HG02588 (cell line): ENCODE data around the gene SMIM11.
"Not testable (repeated sequence)": the region's sequence is repeated elsewhere in the genome, so short reads cannot be mapped to it uniquely, and the experiment has no call there.

Experiments
- ATAC-seq: cut with Tn5 transposase; IDR thresholded peaks from one replicate; pipeline ENCODE4 v1.9.1; 2021; ENCODE audit warnings: mild to moderate bottlenecking, moderate library complexity; ENCODE audit not compliant: unreplicated experiment

The SMIM11 gene

GRCh38 chr21:34354836-34355235 lies 20.5 kb upstream of the SMIM11 start:
- no peak for ATAC-seq

DNA sequence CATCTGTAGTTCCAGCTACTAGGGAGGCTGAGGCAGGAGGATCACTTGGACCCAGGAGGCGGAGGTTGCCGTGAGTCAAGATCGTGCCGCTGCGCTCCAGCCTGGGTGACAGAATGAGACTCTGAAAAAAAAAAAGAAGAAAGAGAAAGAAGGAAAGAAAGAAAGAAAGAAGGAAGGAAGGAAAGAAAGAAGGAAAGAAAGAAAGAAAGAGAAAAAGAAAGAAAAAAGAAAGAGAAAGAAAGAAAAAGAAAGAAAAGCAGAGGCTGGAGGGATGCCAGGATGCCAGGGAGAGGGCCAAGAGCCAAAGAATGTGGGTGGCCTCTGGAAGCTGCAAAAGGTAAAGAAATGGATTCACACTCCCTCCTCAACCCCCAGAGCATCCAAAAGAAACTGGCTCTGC lies 19.7 kb upstream of the SMIM11 start:
- ATAC-seq: no peak

GRCh38 chr21:34357889-34358288 lies 17.4 kb upstream of the SMIM11 start:
- no peak for ATAC-seq

DNA sequence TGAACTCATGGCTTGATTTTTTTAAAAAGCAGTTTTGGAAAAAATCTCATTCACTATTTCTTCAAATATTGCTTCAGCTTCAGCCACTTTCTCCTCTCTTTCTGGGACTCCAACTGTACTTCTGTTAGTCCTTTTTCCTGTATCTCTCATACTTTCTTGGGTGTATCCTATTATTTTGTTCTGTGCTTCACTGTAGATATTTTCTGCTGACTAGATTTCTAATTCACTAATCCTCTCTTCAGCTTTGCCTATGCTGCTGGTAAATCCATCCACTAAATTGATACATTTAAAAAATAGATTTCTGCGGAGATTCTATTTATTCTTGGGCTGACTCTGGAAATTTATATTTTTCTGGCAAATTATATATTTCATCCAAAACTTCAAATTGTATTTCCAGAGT lies 16.4 kb upstream of the SMIM11 start:
- ATAC-seq: no peak

DNA sequence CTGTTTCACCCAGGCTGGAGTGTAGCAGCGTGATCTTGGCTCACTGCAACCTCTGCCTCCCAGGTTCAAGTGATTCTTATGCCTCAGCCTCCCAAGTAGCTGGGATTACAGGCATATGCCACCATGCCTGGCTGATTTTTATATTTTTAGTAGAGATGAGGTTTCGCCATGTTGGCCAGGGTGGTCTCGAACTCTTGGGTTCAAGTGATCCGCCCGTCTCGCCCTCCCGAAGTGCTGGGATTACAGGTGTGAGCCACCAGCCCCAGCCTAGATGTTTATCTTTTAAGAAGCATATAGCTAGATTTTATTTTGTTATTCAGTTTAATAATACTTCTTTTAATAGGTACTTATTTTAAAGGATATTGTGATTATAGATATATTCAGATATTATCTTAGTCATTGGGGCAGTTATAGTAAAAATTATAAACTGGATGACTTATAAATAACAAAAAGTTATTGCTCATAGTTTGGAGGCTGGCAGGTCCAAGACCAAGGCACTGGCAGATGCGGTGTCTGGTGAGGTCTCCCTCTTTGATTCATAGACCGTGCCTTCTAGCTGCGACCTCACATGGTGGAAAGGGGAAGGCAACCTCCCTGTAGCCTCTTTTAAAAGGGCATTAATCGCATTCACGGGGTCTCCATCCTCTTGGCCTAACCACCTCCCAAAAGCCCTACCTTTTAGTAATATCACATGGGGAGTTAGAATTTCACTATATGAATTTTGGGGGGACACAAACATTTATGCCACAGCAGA lies 14.6 kb upstream of the SMIM11 start:
- no peak for ATAC-seq

DNA sequence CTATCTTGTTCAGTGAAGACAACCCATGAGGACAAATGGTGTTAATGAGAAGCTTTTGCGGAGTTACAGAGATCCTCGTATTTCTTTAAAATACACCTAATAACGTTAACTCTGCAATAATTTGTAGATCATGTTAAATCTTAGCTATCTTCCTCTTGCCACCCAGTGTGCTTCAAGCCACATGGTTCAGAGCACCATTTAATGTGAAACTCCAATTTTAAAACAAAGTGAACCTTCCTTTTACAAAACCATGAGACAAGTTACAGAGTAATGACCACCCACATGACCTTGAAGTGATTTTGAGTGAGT lies 13.2 kb upstream of the SMIM11 start:
- ATAC-seq: no peak

GRCh38 chr21:34362670-34363069 lies 12.6 kb upstream of the SMIM11 start:
- ATAC-seq: no peak

DNA sequence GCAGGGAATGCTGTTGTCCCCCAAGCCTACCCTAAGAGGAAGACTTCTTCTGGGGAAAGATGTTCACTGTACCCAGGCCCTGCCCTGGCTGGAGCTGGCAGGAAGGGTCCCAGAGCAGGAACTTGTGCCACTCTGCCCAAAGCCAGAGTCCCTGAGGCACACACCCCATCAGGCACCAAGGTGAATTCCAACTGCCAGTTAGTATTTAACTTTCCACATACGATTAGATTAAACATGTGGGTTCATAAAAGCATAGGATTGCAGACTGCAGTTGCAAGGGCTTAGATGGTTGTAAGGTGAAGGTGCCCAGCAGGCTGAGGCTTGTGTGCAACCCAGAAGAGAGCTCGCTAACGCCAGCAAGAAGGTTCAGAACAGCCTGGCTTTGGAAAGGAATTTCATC lies 11.6 kb upstream of the SMIM11 start, which contains the start of gene KCNE2:
Gene KCNE2, plus strand, starts transcription at position 274 of the 400 bp plus-strand sequence. CDS start 6,473 bp downstream, outside the sequence.
- no peak for ATAC-seq

DNA sequence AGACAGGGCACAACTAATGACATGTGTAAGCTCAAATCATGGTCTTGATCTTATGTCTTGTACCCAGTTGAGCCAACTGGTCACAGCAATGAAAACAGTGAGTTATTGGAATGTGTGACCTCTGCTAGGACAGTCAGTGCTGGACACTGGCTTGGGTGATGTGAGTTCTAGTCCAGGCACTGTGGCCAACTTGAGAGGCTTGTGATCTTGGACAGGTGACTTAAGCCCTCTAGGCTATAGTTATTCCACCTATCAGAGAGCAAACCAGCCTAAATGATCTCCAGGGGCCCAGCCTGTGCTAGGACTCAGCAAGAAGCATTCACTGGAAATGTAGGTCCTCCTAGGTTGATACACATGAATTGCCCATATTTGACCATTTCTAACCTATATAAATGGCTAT lies 10.4 kb upstream of the SMIM11 start:
- no peak for ATAC-seq

GRCh38 chr21:34365809-34366208 lies 9.5 kb upstream of the SMIM11 start:
- ATAC-seq: no peak

DNA sequence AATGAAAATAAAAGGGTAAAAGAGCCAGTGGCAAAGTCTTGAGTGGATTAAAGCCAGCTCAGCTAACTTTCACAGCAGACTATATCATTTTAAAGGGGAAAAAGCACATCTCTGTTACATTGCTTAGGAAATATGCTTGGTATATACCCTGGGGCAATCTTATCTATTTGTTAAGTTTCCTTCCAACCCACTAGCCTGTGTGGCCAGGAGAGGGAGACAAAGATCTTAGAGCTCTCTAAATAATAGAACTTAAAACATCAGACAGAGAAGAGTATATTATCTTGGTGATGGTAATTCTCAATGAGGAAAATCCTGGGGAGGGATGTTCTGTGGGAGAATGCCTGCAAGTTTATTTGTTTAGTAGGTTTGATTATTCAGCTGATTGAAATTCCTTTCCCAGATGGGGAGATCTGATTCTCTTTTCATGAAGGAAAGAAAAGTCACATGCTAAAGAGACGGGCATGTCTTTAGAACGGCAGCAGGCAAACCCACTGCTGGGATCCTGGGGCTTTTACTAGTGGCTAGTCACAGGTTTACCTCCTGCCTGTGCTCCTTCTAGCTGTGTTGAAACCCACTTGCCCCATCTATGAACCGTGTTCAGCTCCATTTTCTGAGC lies 7.9 kb upstream of the SMIM11 start:
- ATAC-seq: no peak

DNA sequence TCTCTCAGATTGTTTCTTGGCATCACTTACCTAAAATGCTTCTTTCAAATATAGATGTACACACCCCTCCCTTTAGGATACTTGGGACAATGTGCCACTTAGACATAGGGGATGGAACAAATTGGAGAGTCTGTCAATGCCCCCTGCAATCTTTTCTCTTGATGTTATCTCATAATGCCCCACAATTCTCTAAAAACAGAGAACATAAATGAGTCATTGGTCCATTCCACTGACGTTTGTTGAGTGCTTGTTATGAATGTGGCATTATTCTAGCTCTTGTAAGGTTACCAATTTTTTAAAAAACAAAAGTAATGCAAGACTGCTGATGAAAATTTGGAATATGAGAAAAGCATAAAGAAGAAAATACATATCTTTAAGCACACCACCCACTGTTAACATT lies 5.6 kb upstream of the SMIM11 start:
- no peak for ATAC-seq

DNA sequence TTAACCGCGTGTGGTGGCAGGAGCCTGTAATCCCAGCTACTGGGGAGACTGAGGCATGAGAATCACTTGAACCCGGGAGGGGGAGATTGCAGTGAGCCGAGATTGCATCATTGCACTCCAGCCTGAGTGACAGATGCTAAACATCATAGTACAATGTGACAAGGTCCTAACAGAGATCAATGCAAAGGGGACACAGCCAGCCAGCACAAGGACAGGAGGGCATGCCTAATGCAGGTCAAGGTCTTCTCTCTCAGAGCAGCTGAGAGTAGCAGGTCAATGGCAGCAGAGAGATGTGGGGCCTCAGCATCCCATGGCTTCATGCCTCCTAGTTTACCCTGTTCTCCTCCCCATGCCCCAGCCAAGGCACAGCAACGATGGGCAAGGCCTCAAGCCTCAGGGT lies 3.0 kb upstream of the SMIM11 start:
- no peak for ATAC-seq

DNA sequence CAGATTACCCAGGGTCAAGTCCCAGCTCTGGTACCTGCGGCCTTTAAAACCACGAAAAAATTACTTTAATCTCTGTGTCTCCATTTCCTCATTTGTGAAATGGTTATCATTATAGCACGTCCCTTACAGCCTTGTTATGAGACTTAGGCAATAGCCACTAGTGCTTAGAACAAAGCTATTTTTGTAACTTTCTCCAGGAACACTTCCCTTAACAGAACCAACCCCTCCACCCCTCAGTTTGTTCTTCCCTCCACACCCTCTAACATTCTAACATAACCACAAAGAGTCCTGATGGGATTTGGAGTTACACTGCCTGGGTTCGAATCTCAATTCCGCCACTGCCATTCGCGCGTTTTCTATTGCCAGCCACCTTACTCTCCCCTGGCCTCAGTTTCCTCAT lies 845 bp upstream of the SMIM11 start:
- not testable (repeated sequence) for ATAC-seq

- peak; percentile 61 for ATAC-seq
These were observed 289 bp downstream of the SMIM11 start for GRCh38 chr21:34375619-34375972.

DNA sequence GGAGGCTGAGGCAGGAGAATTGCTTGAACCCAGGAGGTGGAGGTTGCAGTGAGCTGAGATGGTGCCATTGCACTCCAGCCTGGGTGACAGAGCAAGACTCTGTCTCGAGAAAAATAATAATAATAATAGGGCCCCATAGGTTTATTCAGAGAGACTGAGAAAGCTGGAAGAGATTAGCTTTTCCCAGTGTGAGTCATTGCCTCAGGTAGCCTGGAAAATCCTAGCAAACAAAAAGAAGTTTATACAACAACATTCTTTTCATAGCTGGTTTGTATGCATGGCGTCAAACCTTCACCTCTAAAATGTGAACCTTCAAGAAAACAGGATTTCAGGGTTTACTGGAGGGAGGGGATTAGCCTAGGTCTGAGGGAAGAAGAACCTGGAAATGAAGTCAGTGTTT lies 7.8 kb downstream of the SMIM11 start:
- not testable (repeated sequence) for ATAC-seq

DNA sequence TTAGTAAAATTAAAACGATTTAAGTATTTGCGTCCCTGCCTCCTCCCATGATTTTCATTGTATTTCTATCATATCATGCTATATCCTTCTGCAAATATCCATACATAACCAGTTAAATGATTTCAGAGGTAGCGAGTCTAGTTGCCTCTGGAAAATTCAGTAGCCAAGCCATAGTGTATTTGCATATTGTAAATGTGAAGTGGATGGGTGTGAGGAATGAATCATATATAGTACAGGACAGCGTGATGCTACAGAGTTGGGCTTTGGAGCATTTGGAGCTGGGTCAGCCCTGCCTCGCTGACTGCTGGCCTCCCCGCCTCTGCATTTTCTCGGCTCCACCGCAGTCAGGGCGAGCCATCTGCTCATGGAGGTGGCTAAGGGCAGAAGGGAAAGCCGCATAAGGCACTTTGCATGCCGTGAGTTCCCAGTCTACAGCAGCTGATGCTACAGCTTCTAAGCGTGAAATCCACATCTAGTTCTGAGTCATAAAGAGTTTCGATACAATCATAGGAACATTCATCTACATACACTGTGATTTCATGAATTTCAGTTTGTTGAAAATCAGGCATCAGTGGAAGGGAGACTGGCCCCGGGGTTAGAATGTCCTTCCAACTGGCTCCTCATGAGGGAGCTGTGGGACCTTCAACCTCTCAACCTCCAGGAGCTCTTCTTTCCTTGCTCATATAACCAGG lies 8.6 kb downstream of the SMIM11 start:
- peak; percentile 95 for ATAC-seq

DNA sequence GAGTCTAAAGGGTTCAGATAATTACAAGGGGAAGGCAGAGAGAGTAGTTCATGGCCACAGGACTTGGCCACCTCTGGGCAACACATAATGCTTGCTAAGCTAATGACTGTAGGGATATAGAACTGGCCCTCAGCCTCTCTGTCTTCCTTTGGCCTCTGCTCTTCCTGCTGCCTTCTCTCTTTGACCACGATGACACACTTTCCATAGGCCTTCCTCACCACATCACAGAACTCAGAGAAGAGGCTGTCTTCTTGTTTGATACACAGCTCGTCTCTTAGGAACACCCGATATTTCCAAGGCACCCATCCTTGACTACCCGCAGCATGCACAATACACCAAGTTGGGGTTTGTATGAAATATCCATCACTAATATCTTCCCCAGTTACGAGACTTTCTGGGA lies 25.2 kb downstream of the SMIM11 start:
- not testable (repeated sequence) for ATAC-seq

DNA sequence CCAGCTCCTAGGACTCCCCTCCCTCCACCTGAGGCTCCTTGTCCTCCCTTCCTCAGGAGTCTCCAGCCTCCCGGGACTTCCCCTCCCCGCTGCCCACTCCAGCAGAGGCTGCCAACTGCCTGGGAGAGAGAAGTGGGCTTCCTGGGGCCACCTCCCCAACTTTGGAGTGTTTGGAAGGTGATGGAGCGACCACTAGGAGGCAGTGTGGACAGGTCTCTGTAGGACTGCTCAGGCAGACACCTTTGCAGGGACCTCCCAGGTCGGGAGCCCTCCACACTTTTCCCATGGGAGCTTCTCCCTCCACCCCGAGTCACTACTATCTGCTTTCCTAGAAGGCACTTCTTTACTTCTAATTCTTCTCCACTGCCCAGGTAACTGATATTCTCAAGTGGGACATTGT lies 29.4 kb downstream of the SMIM11 start:
- not testable (repeated sequence) for ATAC-seq

GRCh38 chr21:34405686-34406085 lies 30.4 kb downstream of the SMIM11 start:
- not testable (repeated sequence) for ATAC-seq

DNA sequence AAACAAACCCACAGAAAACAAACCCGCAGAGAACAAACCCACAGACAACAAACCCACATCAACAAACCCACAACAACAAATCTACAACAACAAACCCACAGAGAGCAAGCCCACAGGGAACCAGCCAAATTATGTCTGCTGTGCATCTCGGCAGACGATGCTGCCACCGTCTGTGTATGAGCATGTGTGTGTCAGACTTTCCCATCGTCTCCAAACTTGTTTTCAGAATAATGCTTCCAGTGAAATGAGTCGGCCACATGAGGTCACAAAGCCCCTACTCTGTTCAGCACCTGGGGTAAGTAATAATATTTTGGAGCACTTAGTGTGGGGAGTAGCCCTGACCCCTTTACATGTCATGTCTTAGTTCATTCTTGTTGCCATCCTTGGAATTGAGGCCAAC lies 30.8 kb downstream of the SMIM11 start:
- ATAC-seq: not testable (repeated sequence)

- not testable (repeated sequence) for ATAC-seq
These were observed 31.4 kb downstream of the SMIM11 start for GRCh38 chr21:34406676-34407075.
